Activated T-cell treated with anti-CD3 and anti-CD28 coated beads for 4 hours (primary cell): ENCODE results near the gene ZNF620.
"Not testable (repeated sequence)": the region's sequence is repeated elsewhere in the genome, so short reads cannot be mapped to it uniquely, and the experiment has no call there.

ENCODE experiments used
- DNase-seq: peaks from one replicate; pipeline ENCODE4 v3.0.0-alpha.2; 2020

ZNF620 gene

GRCh38 chr3:40504636-40505430 is 1.0 kb upstream of the ZNF620 start:
- DNase-seq = no peak

DNA sequence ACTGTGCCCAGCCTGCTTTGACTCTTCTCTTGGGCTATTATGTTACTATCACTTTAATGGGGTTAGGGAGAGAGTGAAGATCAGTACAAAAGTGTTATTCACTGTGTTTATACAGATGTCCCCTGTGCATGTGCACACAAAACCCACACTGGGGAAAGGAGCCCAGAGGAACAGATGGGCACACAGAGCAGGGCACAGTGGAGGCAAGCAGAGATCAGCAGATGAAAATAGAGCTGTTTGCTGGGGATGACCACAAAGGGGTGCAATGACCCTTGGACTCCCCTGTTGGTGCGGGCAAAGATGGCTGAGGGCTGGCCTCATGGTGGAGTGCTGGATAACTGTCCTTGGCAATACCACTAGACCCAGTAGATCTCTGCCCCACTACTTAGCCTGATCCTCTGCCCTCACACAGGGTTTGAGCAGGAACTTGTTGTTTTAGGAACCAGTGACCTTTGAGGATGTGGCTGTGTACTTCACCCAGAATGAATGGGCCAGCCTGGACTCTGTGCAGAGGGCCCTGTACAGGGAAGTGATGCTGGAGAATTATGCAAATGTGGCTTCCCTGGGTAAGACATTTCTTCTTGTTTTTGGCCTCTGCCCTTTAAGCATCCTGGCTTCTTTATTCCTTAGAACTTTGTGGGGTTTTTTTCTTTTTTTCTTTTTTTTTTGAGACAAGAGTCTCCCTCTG is 5.3 kb downstream of the ZNF620 start:
- DNase-seq = no peak

DNA sequence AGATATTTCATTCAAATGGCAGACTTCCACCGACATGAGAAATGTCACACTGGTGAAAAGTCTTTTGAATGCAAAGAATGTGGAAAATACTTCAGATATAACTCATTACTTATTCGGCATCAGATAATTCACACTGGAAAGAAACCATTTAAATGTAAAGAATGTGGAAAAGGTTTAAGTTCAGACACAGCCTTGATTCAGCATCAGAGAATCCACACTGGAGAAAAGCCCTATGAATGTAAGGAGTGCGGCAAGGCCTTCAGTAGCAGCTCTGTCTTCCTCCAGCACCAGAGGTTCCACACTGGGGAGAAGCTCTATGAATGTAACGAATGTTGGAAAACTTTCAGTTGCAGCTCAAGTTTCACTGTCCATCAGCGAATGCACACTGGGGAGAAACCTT is 10.4 kb downstream of the ZNF620 start:
- DNase-seq = no peak

DNA sequence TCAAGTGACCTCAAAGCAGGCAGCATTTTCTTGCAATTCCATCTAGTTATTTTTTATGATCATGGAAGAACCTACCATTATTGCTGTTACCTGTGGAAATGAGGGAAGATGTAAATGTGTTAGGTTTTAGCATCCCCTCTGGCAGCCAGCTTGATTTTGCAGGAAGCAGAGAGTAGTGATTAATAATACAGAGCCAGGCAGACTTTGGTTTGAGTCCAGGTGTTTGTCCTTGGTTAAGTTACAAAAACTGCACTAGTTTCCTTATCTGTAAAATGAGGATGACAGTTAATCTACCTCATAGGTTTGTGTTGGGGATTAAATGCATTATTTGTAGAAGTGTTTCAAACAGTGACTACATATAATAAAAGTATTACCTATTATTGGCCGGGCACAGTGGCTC is 12.2 kb downstream of the ZNF620 start:
- DNase-seq = no peak

DNA sequence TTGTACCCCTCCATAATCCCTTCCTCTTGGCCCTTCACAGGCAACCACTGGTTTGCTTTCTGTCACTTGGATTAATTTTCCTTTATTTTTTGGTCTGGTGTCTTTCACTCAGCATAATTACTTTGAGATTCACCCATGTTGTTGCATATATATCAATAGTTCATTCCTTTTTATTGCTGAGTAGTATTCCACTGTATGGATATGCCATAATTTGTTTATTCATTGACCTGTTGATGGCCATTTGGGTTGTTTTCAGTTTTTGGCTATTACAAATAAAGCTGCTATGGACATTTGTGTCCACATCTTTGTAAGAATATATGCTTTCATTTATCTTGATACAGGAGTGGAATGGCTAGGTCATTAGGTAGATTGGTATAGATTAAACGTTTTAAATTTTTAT is 13.0 kb downstream of the ZNF620 start:
- no peak for DNase-seq

DNA sequence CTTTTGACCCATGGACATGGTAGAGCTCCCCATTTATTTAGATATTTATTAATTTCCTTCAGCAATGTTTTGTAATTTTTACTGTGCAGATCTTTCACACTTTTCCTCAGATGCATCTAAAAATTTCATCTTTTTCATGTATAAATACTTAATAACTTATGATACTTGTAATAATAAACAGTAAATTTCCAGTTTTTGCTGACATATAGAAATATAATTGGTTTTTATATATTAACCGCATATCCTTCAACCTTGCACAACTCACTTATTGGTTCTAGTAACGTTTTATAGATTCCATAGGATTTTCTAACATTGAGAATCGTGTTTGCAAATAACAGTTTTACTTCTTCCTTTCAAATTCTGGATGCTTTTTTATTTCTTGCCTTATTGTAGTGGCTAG is 15.4 kb downstream of the ZNF620 start:
- DNase-seq = no peak

- no peak for DNase-seq
Measured at GRCh38 chr3:40523781-40524180, 17.9 kb downstream of the ZNF620 start.

- DNase-seq = no peak
Measured at GRCh38 chr3:40524222-40524567, 18.4 kb downstream of the ZNF620 start.

DNA sequence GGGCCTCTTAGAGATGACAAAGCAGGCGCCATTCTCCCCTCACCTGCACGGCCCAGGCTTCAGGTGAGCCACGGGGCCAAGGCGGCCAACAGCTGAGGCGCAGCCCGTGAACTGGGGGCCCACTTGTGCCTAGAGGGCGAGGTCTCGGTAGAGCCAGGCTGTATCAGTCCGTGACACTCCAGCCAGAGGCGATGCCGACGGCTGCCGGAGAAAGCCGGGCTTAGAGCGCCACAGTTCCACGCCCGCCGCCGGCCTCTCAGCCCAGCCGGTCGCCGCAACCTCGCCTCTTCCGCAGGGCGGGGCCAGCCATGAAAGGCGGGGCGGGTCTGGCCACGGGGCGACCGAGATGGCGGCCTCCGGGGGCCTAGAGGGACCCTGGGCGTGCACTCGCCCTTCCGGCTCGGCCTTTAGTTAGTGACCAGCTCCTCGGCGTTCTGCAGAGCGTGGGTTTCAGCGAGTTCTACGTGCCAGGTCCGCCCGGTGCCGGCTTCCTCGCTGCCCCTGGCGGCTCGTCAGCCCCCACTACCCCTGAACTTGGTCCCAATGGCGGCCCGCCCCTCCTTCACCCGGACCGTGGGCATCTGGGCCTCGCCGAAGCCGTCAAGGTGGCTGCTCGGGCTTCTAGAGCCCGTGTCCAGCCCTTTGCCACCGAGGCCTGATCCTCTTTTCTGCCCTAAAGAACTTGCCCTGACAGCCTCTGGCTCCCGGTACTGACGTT is 18.9 kb downstream of the ZNF620 start, which contains the start of gene ZNF621:
TSS of gene ZNF621 (plus strand) at position 393 of the 718 bp plus-strand sequence. CDS start 881 bp downstream, outside the sequence.
- DNase-seq = peak; percentile 70

DNA sequence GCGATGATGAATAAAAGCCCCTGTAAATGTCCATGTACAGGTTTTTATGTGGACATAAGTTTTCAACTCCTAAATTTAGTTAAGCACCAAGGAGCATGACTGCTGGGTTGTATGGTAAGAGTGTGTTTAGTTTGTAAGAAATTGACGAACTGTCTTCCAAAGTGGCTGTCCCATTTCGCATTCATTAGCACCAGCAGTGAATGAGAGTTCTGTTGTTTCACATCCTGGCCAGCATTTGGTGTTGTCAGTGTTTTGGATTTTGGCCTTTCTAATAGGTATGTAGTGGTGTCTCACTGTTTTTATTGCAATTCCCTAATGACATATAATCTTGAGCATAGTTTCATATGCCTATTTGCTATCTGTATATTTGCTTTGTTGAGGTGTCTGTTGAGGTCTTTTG is 22.6 kb downstream of the ZNF620 start:
- DNase-seq = no peak

- no peak for DNase-seq
Measured at GRCh38 chr3:40532252-40532651, 26.4 kb downstream of the ZNF620 start.

GRCh38 chr3:40534283-40534682 is 28.4 kb downstream of the ZNF620 start:
- DNase-seq = no peak

GRCh38 chr3:40546816-40547215 is 41.0 kb downstream of the ZNF620 start:
- no peak for DNase-seq

GRCh38 chr3:40550167-40550566 is 44.3 kb downstream of the ZNF620 start:
- no peak for DNase-seq

DNA sequence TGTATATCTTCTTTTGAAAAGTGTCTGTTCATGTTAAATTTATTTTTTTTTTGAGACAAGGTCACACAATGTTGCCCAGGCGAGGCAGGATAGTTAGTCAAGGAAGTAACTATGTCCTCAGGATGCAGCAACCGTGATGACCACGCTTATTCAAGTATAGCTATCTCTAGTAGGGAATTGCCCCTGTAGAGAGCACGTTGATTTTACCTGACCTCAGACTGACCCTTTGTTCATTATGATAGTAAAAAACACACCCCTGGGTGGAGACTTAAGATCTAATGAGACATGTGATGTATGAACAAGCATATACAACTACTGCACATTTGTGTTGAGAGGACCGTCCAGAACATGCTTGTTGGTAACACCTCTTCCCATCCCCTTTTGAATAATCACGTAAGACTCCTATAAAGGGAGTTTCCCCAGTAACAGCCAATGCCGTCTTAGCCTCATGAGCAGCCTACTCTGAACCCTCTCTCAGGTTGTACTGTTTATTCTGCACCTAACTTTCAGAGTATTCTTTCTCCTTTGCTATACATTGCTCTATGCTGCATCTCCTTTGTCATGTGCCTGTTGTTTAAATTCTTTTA is 51.8 kb downstream of the ZNF620 start:
- no peak for DNase-seq

DNA sequence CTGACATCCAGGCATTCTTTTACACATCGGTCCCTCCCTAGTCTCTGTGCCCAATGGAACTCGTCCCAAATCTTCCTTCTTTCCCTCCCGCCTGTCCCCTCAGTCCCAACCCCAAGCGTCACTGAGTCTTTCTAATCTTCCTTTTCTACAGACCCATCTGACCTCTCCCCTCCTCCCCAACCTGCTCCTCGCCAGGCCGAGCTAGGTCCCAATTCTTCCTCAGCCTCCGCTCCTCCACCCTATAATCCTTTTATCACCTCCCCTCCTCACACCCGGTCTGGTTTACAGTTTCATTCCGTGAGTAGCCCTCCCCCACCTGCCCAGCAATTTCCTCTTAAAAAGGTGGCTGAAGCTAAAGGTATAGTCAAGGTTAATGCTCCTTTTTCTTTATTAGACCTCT is 56.6 kb downstream of the ZNF620 start:
- not testable (repeated sequence) for DNase-seq

- not testable (repeated sequence) for DNase-seq
Measured at GRCh38 chr3:40565629-40566028, 59.8 kb downstream of the ZNF620 start.

DNA sequence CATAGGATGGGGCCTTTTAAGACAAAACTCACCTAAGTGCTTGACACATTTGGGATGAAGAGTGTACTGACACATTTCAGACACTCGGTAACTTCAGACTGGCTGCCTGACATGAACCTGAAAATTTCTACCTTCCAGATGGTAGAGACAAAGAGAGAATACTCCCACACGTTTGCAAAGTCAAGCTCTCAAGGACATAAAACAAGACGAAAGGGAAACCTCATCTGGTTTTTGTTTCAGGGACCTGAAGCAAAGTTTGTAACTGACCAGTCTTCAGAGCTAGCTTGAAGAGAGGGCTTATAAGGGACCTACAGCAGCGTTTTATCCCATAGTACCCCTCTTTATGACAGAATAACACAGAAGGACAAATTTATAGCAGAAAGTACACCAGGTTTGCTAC is 60.9 kb downstream of the ZNF620 start:
- DNase-seq = no peak
